T-helper 2 cell (primary cell): ENCODE measurements around the gene DHRS7C.
A peak's percentile ranks its signal among the peaks of the same experiment; 100 is the strongest.
"Not testable (repeated sequence)": the region's sequence is repeated elsewhere in the genome, so short reads cannot be mapped to it uniquely, and the experiment has no call there.

Experiments used
- DNase-seq, 5 experiments: peaks; one replicate each; pipeline versions ENCODE4 v3.0.0 to v3.0.0-alpha.2; 2012 to 2022

DHRS7C gene

GRCh38 chr17:9809409-9809808 is 18.0 kb upstream of the DHRS7C start:
- DNase-seq: no peak

- no peak for DNase-seq
Measured at GRCh38 chr17:9806699-9807098, 15.3 kb upstream of the DHRS7C start.

GRCh38 chr17:9805769-9806168 is 14.4 kb upstream of the DHRS7C start:
- DNase-seq: no peak

- no peak for DNase-seq
Measured at GRCh38 chr17:9802697-9803096, 11.3 kb upstream of the DHRS7C start.

- no peak for DNase-seq
Measured at GRCh38 chr17:9802294-9802693, 10.9 kb upstream of the DHRS7C start.

- no peak for DNase-seq
Measured at GRCh38 chr17:9801505-9801904, 10.1 kb upstream of the DHRS7C start.

- no peak for DNase-seq
Measured at GRCh38 chr17:9798724-9799123, 7.3 kb upstream of the DHRS7C start.

- DNase-seq: no peak
Measured at GRCh38 chr17:9798008-9798407, 6.6 kb upstream of the DHRS7C start.

GRCh38 chr17:9792181-9792840 is 919 bp upstream of the DHRS7C start:
- DNase-seq: no peak

- no peak for DNase-seq
Measured at GRCh38 chr17:9790316-9790715, 1.1 kb downstream of the DHRS7C start.

- no peak for DNase-seq
Measured at GRCh38 chr17:9788601-9789000, 2.8 kb downstream of the DHRS7C start.

- DNase-seq: no peak
Measured at GRCh38 chr17:9784544-9784943, 6.8 kb downstream of the DHRS7C start.

- DNase-seq: not testable (repeated sequence)
Measured at GRCh38 chr17:9783465-9783864, 7.9 kb downstream of the DHRS7C start.

- no peak for DNase-seq
Measured at GRCh38 chr17:9783050-9783449, 8.3 kb downstream of the DHRS7C start.

GRCh38 chr17:9780552-9780951 is 10.8 kb downstream of the DHRS7C start:
- DNase-seq: no peak

GRCh38 chr17:9776911-9777310 is 14.5 kb downstream of the DHRS7C start:
- no peak for DNase-seq

GRCh38 chr17:9772658-9773057 is 18.7 kb downstream of the DHRS7C start:
- no peak for DNase-seq

GRCh38 chr17:9771465-9771864 is 19.9 kb downstream of the DHRS7C start:
- no peak for DNase-seq

GRCh38 chr17:9769036-9769695 is 22.2 kb downstream of the DHRS7C start:
- no peak for DNase-seq

GRCh38 chr17:9768381-9768934 is 22.9 kb downstream of the DHRS7C start:
- DNase-seq: peak in 1 of 5 experiments; percentile 81

GRCh38 chr17:9767432-9767991 is 23.9 kb downstream of the DHRS7C start:
- peak in 1 of 5 experiments; percentile 50 for DNase-seq

- no peak for DNase-seq
Measured at GRCh38 chr17:9766970-9767369, 24.4 kb downstream of the DHRS7C start.

GRCh38 chr17:9765322-9765721 is 26.1 kb downstream of the DHRS7C start:
- no peak for DNase-seq

GRCh38 chr17:9763643-9764042 is 27.7 kb downstream of the DHRS7C start:
- peak in 1 of 5 experiments; percentile 84 for DNase-seq
